NCI-H2107 (cell line): ENCODE results near the gene ZCCHC17.
A peak's percentile ranks its signal among the peaks of the same experiment; 100 is the strongest.
"Not testable (repeated sequence)": the region's sequence is repeated elsewhere in the genome, so short reads cannot be mapped to it uniquely, and the experiment has no call there.

ENCODE experiments used
- DNase-seq: peaks from one replicate; lab custom pipeline; 2025; lab: John Stamatoyannopoulos, UW

The ZCCHC17 gene

GRCh38 chr1:31370565-31370964, 73.7 kb downstream of the ZCCHC17 start:
- DNase-seq, result no peak

- DNase-seq, result no peak
These were observed 74.5 kb downstream of the ZCCHC17 start for GRCh38 chr1:31371121-31371959.

GRCh38 chr1:31372051-31372450, 75.2 kb downstream of the ZCCHC17 start:
- no peak for DNase-seq

GRCh38 chr1:31372751-31373055, 75.9 kb downstream of the ZCCHC17 start:
- no peak for DNase-seq

- peak; percentile 70 for DNase-seq
These were observed 76.4 kb downstream of the ZCCHC17 start, which contains the start of gene FABP3 for GRCh38 chr1:31373056-31373896. Gene FABP3 (minus strand): TSS chr1:31373076. CDS start chr1:31373014, 62 bp downstream.

- no peak for DNase-seq
These were observed 77.2 kb downstream of the ZCCHC17 start for GRCh38 chr1:31373897-31374486.

- DNase-seq, result no peak
These were observed 77.8 kb downstream of the ZCCHC17 start for GRCh38 chr1:31374511-31375196.

GRCh38 chr1:31376375-31377134, 79.7 kb downstream of the ZCCHC17 start:
- no peak for DNase-seq

- no peak for DNase-seq
These were observed 80.6 kb downstream of the ZCCHC17 start for GRCh38 chr1:31377364-31377863.

GRCh38 chr1:31378001-31378400, 81.2 kb downstream of the ZCCHC17 start:
- DNase-seq, result no peak

GRCh38 chr1:31380181-31380580, 83.3 kb downstream of the ZCCHC17 start:
- no peak for DNase-seq

GRCh38 chr1:31381394-31382294, 84.8 kb downstream of the ZCCHC17 start:
- no peak for DNase-seq

- no peak for DNase-seq
These were observed 85.7 kb downstream of the ZCCHC17 start for GRCh38 chr1:31382379-31382989.

GRCh38 chr1:31383967-31384366, 87.1 kb downstream of the ZCCHC17 start:
- no peak for DNase-seq

- DNase-seq, result not testable (repeated sequence)
These were observed 89.9 kb downstream of the ZCCHC17 start for GRCh38 chr1:31386576-31387243.

- no peak for DNase-seq
These were observed 90.8 kb downstream of the ZCCHC17 start for GRCh38 chr1:31387612-31388011.

GRCh38 chr1:31389616-31390015, 92.8 kb downstream of the ZCCHC17 start:
- no peak for DNase-seq

- no peak for DNase-seq
These were observed 93.2 kb downstream of the ZCCHC17 start for GRCh38 chr1:31390071-31390470.

GRCh38 chr1:31393463-31393862, 96.6 kb downstream of the ZCCHC17 start:
- DNase-seq, result no peak
